Skeletal muscle tissue (tissue), 4 donors: ENCODE measurements around the gene TMEM115. TPM values are rescaled to one million over a fixed set of nuclear protein-coding genes. Genes with fewer than 3 reads are reported as not detected.

Experiments used
- H3K27ac ChIP-seq: one replicate; pipeline ENCODE4 v1.7.0; 2013; ENCODE audit warnings: mild to moderate bottlenecking, low read depth, low read length, inconsistent platforms
- H3K27me3 ChIP-seq, 3 donors: one replicate each; pipeline ENCODE4 v1.7.0; 2013; ENCODE audit warnings: low read length in 3 of 3; ENCODE audit not compliant: control insufficient read depth in 3 of 3, insufficient read depth in 3 of 3
- H3K36me3 ChIP-seq, 3 donors: one replicate each; pipeline ENCODE4 v1.7.0; 2013; ENCODE audit warnings: low read length in 3 of 3; ENCODE audit not compliant: control insufficient read depth in 3 of 3, insufficient read depth in 3 of 3
- H3K4me1 ChIP-seq, 3 donors: one replicate each; pipeline ENCODE4 v1.7.0; 2013; ENCODE audit warnings: low read length in 3 of 3, mild to moderate bottlenecking in 3 of 3; ENCODE audit not compliant: control insufficient read depth in 3 of 3, insufficient read depth in 3 of 3
- H3K4me3 ChIP-seq, 3 donors: one replicate each; pipeline ENCODE4 v1.7.0; 2013; ENCODE audit warnings: low read length in 3 of 3
- H3K9ac ChIP-seq, 3 donors: one replicate each; pipeline ENCODE4 v1.7.0; 2013; ENCODE audit warnings: low read length in 3 of 3, mild to moderate bottlenecking in 3 of 3, moderate library complexity in 2 of 3, low read depth in 1 of 3
- H3K9me3 ChIP-seq, 3 donors: one replicate each; pipeline ENCODE4 v1.7.0; 2013; ENCODE audit warnings: low read length in 3 of 3; ENCODE audit not compliant: control insufficient read depth in 3 of 3
- total RNA-seq: library from RNA; depleted of rRNA; stranded (reverse); fragments of >200 nt; gene quantifications from one replicate; pipeline ENCODE4 v1.2.3, GENCODE V29; 2014
- donor health status: Osteomylitis.

The TMEM115 gene
- total RNA-seq, 1 donor from 2014 or later: 24.5 TPM

DNA sequence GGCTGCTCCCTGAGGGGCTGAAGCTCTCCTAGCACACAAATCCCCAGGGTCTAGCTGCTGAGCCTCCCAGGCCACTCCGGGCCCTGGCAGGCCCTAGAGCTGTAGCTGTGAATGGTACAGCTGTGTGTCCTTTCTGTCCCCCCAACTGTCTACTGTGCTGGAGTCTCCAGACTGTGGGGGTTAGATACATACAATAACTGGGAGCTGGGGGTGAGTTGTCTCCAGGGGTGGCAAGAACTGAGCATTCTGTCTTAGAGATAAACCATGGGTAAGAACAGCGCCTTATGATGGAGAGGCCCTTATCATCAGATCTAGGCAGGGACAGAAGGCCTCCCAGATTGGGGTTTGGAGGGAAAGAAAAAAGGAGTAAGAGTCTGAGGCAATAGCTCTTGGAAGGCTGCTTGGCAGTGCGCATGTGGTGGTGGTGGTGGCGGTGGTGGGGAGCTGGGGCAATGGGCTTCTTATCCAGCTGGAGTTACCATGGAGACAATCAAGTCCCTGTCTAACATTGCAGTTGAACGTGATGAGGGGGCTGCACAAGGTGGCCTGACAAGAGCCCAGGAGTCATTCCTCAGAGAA, 5.0 kb downstream of the TMEM115 start:
- no peaks in the 10 kb centered on the region for H3K27me3 ChIP-seq
- peaks cover 46 to 52% (median 48%) of the 10 kb centered on the region in 3 donors for H3K36me3 ChIP-seq
- H3K4me1 ChIP-seq: peaks cover 65 to 79% (median 68%) of the 10 kb centered on the region in 3 donors
- H3K9me3 ChIP-seq: no peaks in the 10 kb centered on the region
- no peak overlapping the region for H3K27ac ChIP-seq
- no peak overlapping the region for H3K9ac ChIP-seq
- no peak overlapping the region for H3K4me3 ChIP-seq

DNA sequence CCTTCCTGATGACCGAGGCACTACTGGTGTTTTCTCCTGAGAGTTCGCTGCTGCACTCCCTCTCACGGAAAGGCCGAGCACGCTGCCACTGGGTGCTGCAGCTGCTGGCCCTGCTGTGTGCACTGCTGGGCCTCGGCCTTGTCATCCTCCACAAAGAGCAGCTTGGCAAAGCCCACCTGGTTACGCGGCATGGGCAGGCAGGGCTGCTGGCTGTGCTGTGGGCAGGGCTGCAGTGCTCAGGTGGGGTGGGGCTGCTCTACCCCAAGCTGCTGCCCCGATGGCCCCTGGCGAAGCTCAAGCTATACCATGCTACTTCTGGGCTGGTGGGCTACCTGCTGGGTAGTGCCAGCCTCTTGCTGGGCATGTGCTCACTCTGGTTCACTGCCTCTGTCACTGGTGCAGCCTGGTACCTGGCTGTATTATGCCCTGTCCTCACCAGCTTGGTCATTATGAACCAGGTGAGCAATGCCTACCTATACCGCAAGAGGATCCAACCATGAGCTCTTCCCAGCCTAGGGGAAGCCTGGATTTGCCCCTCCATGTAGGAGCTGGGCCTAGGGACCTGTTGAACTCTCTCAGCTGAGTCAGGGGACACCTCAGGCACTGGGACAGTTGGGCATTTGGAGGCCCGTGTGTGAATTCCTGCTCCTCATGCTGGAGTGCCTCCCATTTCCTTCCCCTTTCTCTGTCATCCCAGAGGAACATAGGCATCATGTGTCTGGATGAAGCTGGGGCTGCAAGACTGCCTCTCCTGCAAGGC, 5.9 kb downstream of the TMEM115 start:
- Histone ChIP-seq H3K4me1 (peaks cover 66 to 81% (median 67%) of the 10 kb centered on the region in 3 donors), H3K27ac (no peak overlapping the region)

DNA sequence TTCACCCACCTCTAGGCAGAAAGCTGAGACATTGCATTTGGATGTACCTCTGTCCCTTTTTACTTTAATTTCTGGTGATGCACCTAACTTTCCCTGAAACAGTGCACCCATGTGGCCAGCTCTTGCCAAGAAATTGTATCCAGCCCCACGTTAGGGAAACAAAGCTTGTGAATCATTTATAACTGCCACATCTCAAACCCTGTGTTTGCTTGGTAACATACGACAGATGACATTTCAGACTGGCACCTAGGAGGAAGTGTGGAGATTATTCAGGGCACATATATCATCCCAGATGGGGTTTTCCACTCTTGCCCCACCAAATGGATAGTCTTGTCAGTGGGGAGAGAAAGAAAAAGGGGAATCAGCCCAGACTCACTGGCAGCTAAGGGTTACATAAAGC, 6.5 kb downstream of the TMEM115 start:
- Histone ChIP-seq H3K27me3 (no peaks in the 10 kb centered on the region), H3K4me3 (no peak overlapping the region), H3K9ac (peak overlapping the region in 1 of 3 donors; percentile 60), H3K4me1 (peaks cover 64 to 81% (median 66%) of the 10 kb centered on the region in 3 donors), H3K36me3 (peaks cover 55 to 63% (median 61%) of the 10 kb centered on the region in 3 donors), H3K27ac (no peak overlapping the region), H3K9me3 (no peaks in the 10 kb centered on the region)

More for the DNA sequence above, 5.9 kb downstream of the TMEM115 start:
- Histone ChIP-seq H3K4me3 (no peak overlapping the region), H3K9ac (peak overlapping the region in 1 of 3 donors; percentile 60), H3K27me3 (no peaks in the 10 kb centered on the region), H3K36me3 (peaks cover 53 to 60% (median 56%) of the 10 kb centered on the region in 3 donors), H3K9me3 (no peaks in the 10 kb centered on the region)

DNA sequence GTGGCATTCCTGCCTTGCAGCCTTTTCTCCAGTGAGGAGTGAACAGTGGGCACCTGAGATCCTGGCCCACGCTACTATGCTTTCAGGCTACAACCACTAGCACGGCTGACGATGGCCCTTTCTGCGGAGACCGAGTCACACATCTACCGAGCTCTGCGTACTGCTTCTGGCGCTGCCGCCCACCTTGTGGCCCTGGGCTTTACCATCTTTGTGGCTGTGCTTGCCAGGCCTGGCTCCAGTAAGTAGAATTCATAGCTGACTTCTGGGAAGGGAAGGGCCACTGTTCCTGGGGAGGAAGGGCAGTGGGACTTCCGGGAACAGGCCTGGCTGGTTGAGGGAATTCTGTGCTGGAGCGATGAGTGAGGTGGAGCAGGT, 8.0 kb downstream of the TMEM115 start:
- Histone ChIP-seq H3K4me1 (peaks cover 55 to 71% (median 55%) of the 10 kb centered on the region in 3 donors), H3K9ac (peak overlapping the region; percentile 84 to 97 (median 93)), H3K9me3 (no peaks in the 10 kb centered on the region), H3K4me3 (peak overlapping the region; percentile 90 to 100 (median 93)), H3K27ac (peak overlapping the region; percentile 85), H3K27me3 (no peaks in the 10 kb centered on the region), H3K36me3 (peaks cover 49 to 56% (median 55%) of the 10 kb centered on the region in 3 donors)

DNA sequence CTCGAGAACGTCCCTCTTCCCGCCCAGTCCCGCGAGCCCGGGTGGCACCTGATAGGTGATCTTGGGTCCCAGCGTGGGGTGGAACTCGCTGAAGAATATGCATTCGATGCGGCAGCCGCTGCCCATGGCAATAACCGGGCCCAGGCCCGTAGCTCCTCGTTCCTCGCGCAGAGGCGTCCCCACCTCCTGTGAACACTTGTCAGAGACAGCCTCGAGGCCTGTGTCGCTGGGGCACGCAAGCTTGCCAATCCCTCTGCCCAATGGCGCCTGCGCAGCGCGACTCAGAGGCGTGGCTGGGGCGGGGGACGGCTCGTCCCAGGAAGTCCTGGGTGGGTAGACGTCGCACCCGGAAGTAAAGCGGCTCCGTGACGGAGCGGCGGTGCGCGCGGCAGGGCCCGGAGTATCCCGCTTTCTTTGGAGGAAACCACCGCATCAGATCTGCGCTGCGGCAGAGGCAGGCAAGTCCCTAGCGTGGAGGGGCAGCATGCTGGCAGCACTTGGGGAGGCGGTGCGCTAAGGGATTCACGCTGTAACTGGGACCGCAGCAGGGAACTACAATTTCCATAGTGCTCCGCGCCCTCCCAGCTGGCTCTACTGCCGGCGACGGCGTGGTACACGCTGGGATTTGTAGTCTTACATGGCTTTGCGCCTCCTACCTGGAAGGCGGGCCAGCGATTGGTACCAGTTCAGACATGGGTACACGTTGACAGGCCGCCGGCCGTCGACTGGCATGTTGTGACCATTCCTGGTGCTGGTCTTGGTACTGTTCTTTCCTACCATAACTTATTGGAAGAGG, 8.6 kb downstream of the TMEM115 start, which contains the start of the genes CYB561D2 and NPRL2:
CYB561D2 (plus strand) TSS at position 336 of the 796 bp plus-strand sequence. CDS start 572 bp downstream, outside the sequence.
NPRL2 (minus strand) TSS at position 249 of the 796 bp plus-strand sequence; CDS start at position 126, 123 bp downstream.
- peak within 1 kb of the TSS; percentile 84 to 97 (median 93) for H3K9ac ChIP-seq
- peaks cover 0 to 2% (median 0%) of the 10 kb centered on the region in 3 donors for H3K27me3 ChIP-seq
- peak within 1 kb of the TSS; percentile 90 to 100 (median 93) for H3K4me3 ChIP-seq
- peaks cover 50 to 68% (median 51%) of the 10 kb centered on the region in 3 donors for H3K4me1 ChIP-seq
- peaks cover 46 to 50% (median 50%) of the 10 kb centered on the region in 3 donors for H3K36me3 ChIP-seq
- H3K9me3 ChIP-seq: no peaks in the 10 kb centered on the region
- peak within 1 kb of the TSS; percentile 85 for H3K27ac ChIP-seq

DNA sequence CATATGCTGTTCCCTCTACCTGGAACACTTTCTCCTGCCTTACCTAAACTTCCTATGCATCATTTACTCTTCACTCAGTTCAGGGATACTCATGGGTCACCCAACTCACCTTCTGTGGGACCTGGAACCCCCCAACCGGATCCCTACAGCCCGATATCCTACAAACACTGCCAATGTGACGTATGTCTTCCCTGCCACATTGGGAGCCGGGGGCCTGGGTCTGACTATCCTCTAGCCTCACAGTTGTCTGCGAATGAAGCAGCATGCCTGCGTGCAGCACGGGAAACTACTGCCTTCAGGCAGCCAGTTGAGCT, 9.2 kb downstream of the TMEM115 start:
- Histone ChIP-seq H3K9me3 (no peaks in the 10 kb centered on the region), H3K4me1 (peaks cover 48 to 68% (median 51%) of the 10 kb centered on the region in 3 donors), H3K27me3 (peaks cover 0 to 8% (median 0%) of the 10 kb centered on the region in 3 donors), H3K36me3 (peaks cover 41 to 45% (median 44%) of the 10 kb centered on the region in 3 donors), H3K27ac (peak overlapping the region; percentile 85), H3K4me3 (peak overlapping the region; percentile 90 to 100 (median 93)), H3K9ac (peak overlapping the region; percentile 84 to 97 (median 93))

DNA sequence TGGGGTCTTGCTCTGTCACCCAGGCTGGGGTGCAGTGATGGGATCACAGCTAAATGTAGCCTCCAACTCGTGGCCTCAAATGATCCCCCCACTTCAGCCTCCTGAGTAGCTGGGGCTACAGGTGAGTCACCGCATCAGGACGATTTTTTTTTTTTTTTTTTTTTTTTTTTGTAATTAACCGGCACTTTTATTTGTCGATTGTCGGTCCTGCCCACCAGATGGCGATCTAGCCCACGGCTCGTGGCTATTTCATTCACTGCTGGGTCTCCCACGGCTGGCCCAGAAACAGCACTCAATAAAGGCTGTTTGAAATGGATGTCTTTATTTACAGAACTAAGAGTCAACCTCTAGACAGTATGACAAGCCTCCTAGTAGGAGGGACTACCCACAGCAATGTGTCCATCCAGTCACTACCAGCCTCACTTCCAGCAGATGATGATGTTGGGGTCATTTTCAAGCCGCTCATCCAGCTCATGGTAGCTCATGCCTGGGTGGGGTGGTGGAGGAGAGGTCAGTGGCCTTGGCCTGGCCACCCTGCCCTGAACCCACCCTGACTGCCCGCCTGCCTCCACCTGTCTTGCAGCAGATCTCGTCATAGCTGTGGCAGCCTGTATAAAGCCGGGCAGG, 12.0 kb downstream of the TMEM115 start:
- no peak overlapping the region for H3K27ac ChIP-seq
- H3K9me3 ChIP-seq: no peaks in the 10 kb centered on the region
- H3K9ac ChIP-seq: peak overlapping the region in 1 of 3 donors; percentile 14
- peaks cover 20 to 21% (median 20%) of the 10 kb centered on the region in 3 donors for H3K36me3 ChIP-seq
- H3K27me3 ChIP-seq: peaks cover 0 to 15% (median 0%) of the 10 kb centered on the region in 3 donors
- H3K4me1 ChIP-seq: peaks cover 42 to 55% (median 48%) of the 10 kb centered on the region in 3 donors
- no peak overlapping the region for H3K4me3 ChIP-seq

DNA sequence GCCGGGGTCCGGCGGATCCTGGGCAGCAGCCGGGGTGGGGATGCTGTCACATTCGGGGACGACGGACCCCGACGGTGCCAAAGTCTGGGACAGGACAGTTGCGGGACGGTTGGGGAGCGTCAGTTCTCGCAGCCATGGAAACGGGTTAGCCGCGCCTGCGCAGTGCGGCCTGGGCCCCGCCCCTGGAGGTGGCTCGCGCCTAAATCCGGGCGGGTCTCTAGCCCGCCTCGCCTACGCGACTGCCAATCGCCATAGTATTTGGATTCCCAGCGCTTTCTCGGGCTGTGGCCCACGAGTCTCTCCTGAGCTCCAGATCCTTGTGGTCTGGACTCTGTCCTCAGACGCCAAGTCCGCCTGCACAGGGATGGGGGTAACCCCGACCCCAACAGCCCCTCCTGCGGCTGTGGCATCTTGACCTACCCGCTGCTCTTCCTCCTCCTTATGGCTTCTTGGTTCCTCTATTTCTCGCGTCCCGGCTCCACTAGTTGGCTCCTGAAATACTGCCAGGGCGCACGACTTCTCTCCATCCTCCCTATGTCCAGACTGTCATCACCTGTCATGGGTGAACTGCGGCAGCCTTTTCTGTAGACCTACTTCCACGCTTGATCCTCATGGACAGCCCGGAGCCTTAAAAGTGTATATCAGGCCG, 13.6 kb downstream of the TMEM115 start, which contains the start of gene ZMYND10:
ZMYND10 (minus strand) TSS at position 147 of the 649 bp plus-strand sequence. CDS start 153 bp downstream, outside the sequence.
- peaks cover 20 to 21% (median 20%) of the 10 kb centered on the region in 3 donors for H3K36me3 ChIP-seq
- H3K27me3 ChIP-seq: peaks cover 0 to 20% (median 0%) of the 10 kb centered on the region in 3 donors
- H3K9ac ChIP-seq: peak within 1 kb of the TSS; percentile 33 to 54 (median 50)
- H3K4me1 ChIP-seq: peaks cover 43 to 53% (median 44%) of the 10 kb centered on the region in 3 donors
- no peak within 1 kb of the TSS for H3K27ac ChIP-seq
- no peaks in the 10 kb centered on the region for H3K9me3 ChIP-seq
- peak within 1 kb of the TSS; percentile 29 to 54 (median 52) for H3K4me3 ChIP-seq
